Panc1 (cell line): ENCODE measurements around the gene STRN3.

Source experiments
- POLR2AphosphoS5 ChIP-seq: IDR thresholded peaks from 2 replicates; pipeline ENCODE4 v1.6.1; 2012; ENCODE audit warnings: mild to moderate bottlenecking, low read depth, low read length, moderate library complexity
- REST ChIP-seq, 2 experiments: IDR thresholded peaks; 2 replicates each; pipeline ENCODE4 v1.6.1; 2011 to 2012; ENCODE audit warnings: low read depth in 2 of 2, control low read depth in 1 of 2, low read length in 1 of 2, mild to moderate bottlenecking in 1 of 2, moderate library complexity in 1 of 2; ENCODE audit not compliant: insufficient read depth in 1 of 2
- SIN3A ChIP-seq: IDR thresholded peaks from 2 replicates; pipeline ENCODE4 v1.6.1; 2012; ENCODE audit warnings: low read depth, mild to moderate bottlenecking, low read length, moderate library complexity, borderline replicate concordance; ENCODE audit not compliant: insufficient read depth
- TCF7L2 ChIP-seq: IDR thresholded peaks from 2 replicates; pipeline ENCODE4 v1.6.1; 2011; ENCODE audit warnings: mild to moderate bottlenecking, low read depth, low read length, inconsistent platforms
- TF ChIP-seq, protein P1 (sequence below): fragments of 450-650 bp; IDR thresholded peaks from 2 replicates; pipeline ENCODE4 v1.5.1; 2017; ENCODE audit warnings: mild to moderate bottlenecking

GRCh38 chr14:31013841-31014240 lies 12.3 kb downstream of the STRN3 start:
- TF ChIP-seq, protein P1, sequence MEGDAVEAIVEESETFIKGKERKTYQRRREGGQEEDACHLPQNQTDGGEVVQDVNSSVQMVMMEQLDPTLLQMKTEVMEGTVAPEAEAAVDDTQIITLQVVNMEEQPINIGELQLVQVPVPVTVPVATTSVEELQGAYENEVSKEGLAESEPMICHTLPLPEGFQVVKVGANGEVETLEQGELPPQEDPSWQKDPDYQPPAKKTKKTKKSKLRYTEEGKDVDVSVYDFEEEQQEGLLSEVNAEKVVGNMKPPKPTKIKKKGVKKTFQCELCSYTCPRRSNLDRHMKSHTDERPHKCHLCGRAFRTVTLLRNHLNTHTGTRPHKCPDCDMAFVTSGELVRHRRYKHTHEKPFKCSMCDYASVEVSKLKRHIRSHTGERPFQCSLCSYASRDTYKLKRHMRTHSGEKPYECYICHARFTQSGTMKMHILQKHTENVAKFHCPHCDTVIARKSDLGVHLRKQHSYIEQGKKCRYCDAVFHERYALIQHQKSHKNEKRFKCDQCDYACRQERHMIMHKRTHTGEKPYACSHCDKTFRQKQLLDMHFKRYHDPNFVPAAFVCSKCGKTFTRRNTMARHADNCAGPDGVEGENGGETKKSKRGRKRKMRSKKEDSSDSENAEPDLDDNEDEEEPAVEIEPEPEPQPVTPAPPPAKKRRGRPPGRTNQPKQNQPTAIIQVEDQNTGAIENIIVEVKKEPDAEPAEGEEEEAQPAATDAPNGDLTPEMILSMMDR = no peak
- TF ChIP-seq POLR2AphosphoS5 (no peak), SIN3A (no peak), TCF7L2 (no peak), REST (IDR thresholded peaks at IDR 0.05; ENCODE audit: insufficient read depth in 1 of 2, low read depth in 2 of 2, low read length in 1 of 2) (no peak)
